Measurements from ENCODE around the gene SKAP2. TPM values are rescaled to one million over a fixed set of nuclear protein-coding genes. Genes with fewer than 3 reads are reported as not detected.

SKAP2 gene
- total RNA-seq, 1 donor, result 10.4 TPM

- TF ChIP-seq, protein P1, sequence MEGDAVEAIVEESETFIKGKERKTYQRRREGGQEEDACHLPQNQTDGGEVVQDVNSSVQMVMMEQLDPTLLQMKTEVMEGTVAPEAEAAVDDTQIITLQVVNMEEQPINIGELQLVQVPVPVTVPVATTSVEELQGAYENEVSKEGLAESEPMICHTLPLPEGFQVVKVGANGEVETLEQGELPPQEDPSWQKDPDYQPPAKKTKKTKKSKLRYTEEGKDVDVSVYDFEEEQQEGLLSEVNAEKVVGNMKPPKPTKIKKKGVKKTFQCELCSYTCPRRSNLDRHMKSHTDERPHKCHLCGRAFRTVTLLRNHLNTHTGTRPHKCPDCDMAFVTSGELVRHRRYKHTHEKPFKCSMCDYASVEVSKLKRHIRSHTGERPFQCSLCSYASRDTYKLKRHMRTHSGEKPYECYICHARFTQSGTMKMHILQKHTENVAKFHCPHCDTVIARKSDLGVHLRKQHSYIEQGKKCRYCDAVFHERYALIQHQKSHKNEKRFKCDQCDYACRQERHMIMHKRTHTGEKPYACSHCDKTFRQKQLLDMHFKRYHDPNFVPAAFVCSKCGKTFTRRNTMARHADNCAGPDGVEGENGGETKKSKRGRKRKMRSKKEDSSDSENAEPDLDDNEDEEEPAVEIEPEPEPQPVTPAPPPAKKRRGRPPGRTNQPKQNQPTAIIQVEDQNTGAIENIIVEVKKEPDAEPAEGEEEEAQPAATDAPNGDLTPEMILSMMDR (IDR thresholded peaks at IDR 0.05; ENCODE audit: insufficient read depth, low read depth, low read length), result no peak
- H3K4me3 ChIP-seq (ENCODE audit: low read depth, low read length), result no peak overlapping the region
- no peak for DNase-seq (ENCODE audit: low read depth)
These were observed 177.4 kb downstream of the SKAP2 start for GRCh38 chr7:26687032-26687431.

GRCh38 chr7:26686448-26686981, 177.9 kb downstream of the SKAP2 start:
- TF ChIP-seq, protein P1 (IDR thresholded peaks at IDR 0.05; ENCODE audit: insufficient read depth, low read depth, low read length), result peak; percentile 61
- no peak overlapping the region for H3K4me3 ChIP-seq (ENCODE audit: low read depth, low read length)
- peak; percentile 57 for DNase-seq (ENCODE audit: low read depth)

- peak; percentile 20 for DNase-seq (ENCODE audit: low read depth)
- TF ChIP-seq, protein P1 (IDR thresholded peaks at IDR 0.05; ENCODE audit: insufficient read depth, low read depth, low read length), result no peak
- no peak overlapping the region for H3K4me3 ChIP-seq (ENCODE audit: low read depth, low read length)
These were observed 178.8 kb downstream of the SKAP2 start for GRCh38 chr7:26685606-26686005.

- H3K4me3 ChIP-seq (ENCODE audit: low read depth, low read length), result no peak overlapping the region
- DNase-seq (ENCODE audit: low read depth), result no peak
- TF ChIP-seq, protein P1 (IDR thresholded peaks at IDR 0.05; ENCODE audit: insufficient read depth, low read depth, low read length), result no peak
These were observed 179.9 kb downstream of the SKAP2 start for GRCh38 chr7:26684447-26684846.

- TF ChIP-seq, protein P1 (IDR thresholded peaks at IDR 0.05; ENCODE audit: insufficient read depth, low read depth, low read length), result no peak
- H3K4me3 ChIP-seq (ENCODE audit: low read depth, low read length), result no peak overlapping the region
- no peak for DNase-seq (ENCODE audit: low read depth)
These were observed 181.1 kb downstream of the SKAP2 start for GRCh38 chr7:26683277-26683676.

GRCh38 chr7:26681819-26682418, 182.5 kb downstream of the SKAP2 start:
- TF ChIP-seq, protein P1 (IDR thresholded peaks at IDR 0.05; ENCODE audit: insufficient read depth, low read depth, low read length), result peak; percentile 72

DNA sequence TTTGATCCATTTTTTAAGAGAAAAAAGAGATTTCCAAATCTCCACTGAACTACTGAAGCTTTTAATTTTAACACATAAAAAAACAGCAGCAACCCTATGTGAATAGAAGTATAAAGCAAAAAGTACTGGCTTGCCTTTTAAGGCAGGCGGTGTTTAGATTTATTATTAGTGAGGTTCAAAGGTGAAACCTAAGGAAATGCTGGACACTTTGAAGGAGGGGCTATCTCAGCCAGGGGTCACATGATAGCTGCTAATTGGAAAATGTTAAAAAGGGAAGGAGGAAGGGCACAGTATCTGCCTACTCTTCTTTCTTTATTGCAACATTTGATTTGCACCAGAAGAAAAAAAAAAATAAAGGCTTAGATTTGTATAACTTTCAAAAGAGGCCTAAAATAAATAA, 183.8 kb downstream of the SKAP2 start:
- no peak overlapping the region for H3K4me3 ChIP-seq (ENCODE audit: low read depth, low read length)
- TF ChIP-seq, protein P1 (IDR thresholded peaks at IDR 0.05; ENCODE audit: insufficient read depth, low read depth, low read length), result no peak
- no peak for DNase-seq (ENCODE audit: low read depth)

More at GRCh38 chr7:26681819-26682418, 182.5 kb downstream of the SKAP2 start:
- DNase-seq (ENCODE audit: low read depth), result peak; percentile 32
- H3K4me3 ChIP-seq (ENCODE audit: low read depth, low read length), result no peak overlapping the region
